ENCODE data around the gene EDARADD.

DNA sequence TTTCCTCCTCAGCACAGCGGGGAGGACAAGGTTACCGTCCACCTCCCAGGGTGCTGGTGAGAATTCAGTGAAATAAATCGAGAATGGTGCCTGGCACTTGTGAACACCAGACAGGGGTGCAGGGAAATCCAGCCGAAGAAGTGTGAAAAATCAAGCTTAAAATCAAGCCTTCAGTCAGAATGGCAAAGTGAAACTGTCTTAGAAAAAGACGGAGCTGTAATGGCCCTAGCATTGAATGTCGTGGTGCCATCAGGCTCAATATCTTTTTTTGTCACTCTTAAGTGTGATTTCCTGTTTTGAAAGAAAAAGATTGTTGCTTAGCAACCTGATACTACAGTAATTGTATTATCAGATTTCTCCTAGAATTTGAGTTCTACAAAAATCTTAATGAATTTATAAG lies 22.1 kb downstream of the EDARADD start:
- TF ChIP-seq, protein P1, sequence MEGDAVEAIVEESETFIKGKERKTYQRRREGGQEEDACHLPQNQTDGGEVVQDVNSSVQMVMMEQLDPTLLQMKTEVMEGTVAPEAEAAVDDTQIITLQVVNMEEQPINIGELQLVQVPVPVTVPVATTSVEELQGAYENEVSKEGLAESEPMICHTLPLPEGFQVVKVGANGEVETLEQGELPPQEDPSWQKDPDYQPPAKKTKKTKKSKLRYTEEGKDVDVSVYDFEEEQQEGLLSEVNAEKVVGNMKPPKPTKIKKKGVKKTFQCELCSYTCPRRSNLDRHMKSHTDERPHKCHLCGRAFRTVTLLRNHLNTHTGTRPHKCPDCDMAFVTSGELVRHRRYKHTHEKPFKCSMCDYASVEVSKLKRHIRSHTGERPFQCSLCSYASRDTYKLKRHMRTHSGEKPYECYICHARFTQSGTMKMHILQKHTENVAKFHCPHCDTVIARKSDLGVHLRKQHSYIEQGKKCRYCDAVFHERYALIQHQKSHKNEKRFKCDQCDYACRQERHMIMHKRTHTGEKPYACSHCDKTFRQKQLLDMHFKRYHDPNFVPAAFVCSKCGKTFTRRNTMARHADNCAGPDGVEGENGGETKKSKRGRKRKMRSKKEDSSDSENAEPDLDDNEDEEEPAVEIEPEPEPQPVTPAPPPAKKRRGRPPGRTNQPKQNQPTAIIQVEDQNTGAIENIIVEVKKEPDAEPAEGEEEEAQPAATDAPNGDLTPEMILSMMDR (conservative IDR thresholded peaks at IDR 0.05; ENCODE audit: low read length): no peak
- TF ChIP-seq EZH2phosphoT487 (IDR thresholded peaks at IDR 0.05; ENCODE audit: borderline replicate concordance, low read depth, low read length): no peak
